Right hindlimb (tissue), 1 donor: ENCODE data around the gene ZSCAN20.
A peak's percentile ranks its signal among the peaks of the same experiment; 100 is the strongest.

Experiments used
- DNase-seq: peaks from one replicate; pipeline ENCODE4 v3.0.0-alpha.2; 2018

Gene ZSCAN20

DNA sequence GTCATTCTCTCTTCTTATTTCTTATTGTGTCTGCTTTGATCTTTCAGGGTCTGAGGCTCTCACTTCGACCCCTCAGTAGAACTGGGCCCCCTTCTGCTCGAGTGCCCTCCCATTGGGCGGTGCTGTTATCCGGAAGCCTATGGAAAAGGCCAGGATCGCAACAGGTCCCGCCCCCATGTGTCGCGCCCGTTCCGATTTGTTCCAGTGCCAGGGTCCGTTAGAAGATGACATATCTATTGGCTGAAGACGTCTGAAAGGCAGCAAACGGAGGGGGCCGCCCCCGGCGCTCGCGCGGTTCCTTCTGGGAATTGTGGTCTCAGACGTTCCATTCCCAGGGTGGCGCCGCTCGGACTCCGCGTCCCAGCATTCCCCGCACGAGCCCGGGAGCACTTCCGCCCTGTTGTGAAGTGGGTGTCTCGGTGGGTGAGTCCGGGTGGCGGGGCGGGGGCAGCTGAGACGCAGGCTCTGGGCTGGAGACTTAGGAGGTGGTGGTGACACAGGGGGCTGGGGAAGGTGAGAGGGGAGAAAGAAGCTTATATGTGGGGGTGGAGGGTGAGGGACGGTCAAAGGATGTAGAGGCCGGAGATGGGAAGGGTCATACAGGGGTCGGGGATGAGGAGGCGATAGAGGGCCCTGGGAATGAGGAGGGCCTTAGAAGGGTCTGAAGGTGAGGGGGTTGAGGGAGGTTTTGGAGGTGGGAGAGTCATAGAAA lies at the start of gene ZSCAN20:
Gene ZSCAN20 (plus strand): TSS at position 377 of the 712 bp plus-strand sequence. CDS start 6,644 bp downstream, outside the sequence.
- peak; percentile 99 for DNase-seq

DNA sequence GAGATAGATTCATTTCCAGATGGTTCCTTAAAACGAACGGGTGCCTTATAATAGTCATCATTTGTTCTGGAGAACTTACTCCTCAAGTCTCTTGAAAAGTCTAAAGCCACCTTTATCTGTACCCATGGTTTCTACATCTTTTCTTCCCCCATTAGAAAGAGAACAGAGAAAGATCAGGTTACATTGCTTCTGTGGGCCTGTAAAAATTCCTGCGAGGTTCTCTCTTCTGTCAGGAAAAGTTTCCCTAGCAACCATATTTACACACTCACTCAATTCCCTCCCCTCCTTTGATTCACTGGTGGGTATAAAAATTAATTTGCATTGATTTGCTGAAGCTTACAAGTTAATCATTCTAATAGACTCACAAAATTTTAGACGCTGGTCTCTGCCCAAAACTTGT lies 48.2 kb upstream of the ZSCAN20 start:
- DNase-seq, result no peak

DNA sequence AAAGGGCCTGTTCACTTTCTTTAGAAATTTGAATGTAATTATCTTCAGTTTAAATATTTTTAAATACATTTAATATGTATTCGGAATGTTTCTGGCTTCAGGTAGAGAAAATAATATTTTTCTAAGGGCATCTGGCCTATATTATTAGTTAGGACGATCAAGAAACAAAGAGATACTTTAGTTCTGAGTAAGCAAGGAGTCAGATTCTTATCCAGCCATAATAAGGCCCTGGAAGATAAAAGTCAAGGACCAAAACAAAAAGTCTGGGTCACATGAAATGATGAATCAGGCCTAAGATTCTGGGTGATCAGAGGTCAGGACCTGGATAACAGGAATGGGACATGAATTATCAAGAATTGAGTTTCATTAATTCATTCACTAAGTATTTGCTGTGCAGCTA lies 47.8 kb upstream of the ZSCAN20 start:
- no peak for DNase-seq

DNA sequence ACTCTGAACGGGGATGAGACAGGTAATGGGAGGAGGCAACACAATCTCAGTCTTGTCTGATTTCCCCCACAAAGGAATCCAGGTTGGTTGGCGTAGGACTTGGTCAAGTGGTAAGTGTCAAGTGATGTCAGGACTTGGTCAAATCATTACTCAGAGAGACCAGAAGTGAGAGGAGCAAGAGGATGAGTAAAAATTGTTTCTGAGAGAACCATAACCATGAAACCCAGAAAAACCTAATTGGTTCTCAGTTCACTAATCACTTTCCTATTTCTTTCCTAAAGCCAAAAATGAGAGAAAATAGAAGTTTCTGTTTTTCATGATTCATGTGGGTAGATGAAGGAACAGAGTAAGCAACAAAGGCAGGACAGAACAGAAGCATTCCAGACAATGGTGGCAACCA lies 46.5 kb upstream of the ZSCAN20 start:
- DNase-seq, result no peak

DNA sequence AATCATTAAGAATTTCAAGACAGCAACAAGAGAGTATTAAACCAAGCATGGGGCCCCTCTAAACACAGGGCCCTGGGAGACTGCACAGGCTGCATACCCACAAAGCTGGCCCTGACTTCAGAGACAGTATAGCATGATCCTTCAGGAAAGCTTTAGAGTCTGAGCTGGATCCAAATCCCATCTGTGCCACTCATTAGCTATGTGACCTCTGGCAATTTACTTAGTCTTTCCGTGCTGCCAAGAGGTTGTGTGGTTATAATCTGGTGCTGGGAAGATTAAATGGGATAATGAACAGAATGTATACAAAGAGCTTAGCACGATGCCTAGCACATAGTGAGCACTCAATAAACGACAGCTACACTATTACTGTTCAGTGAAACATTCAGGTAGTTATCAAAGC lies 45.5 kb upstream of the ZSCAN20 start:
- no peak for DNase-seq

DNA sequence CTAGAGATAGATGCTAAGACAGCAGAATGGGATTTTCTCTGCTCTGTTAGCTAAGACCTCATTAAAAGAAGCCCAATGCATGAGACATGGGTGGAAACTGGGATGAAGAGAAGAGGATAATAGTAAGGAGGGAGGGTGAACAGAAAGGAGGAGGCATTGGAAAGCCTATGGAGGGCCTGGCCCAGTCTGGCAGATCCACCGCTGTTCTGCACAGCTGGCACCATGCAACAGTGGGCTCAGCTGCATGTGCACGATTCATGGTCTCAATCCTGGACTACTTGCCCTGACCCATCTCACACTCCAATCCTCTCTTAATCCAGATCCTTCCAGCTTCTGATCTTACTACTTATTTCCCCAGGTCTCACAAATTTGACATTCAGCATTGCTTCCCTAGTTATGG lies 43.8 kb upstream of the ZSCAN20 start:
- no peak for DNase-seq

DNA sequence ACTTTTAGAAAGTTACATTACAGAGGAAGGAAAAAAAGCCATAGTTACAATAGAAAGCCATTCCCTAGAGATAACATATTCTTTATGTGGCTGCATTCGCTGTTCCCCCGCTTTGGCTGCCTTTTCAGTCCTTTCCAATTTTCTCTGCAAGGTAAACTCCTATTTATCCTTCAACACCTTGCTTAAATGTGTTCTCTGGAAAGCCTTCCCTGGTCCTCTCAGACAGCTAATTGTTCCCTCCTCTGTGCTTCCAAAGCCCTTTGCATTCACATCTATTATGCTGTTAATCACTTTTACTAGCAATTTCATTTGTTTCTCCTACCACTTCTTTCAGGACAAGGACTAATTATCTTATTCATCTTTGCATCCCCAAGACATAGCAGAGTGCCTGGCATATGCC lies 43.1 kb upstream of the ZSCAN20 start:
- no peak for DNase-seq

DNA sequence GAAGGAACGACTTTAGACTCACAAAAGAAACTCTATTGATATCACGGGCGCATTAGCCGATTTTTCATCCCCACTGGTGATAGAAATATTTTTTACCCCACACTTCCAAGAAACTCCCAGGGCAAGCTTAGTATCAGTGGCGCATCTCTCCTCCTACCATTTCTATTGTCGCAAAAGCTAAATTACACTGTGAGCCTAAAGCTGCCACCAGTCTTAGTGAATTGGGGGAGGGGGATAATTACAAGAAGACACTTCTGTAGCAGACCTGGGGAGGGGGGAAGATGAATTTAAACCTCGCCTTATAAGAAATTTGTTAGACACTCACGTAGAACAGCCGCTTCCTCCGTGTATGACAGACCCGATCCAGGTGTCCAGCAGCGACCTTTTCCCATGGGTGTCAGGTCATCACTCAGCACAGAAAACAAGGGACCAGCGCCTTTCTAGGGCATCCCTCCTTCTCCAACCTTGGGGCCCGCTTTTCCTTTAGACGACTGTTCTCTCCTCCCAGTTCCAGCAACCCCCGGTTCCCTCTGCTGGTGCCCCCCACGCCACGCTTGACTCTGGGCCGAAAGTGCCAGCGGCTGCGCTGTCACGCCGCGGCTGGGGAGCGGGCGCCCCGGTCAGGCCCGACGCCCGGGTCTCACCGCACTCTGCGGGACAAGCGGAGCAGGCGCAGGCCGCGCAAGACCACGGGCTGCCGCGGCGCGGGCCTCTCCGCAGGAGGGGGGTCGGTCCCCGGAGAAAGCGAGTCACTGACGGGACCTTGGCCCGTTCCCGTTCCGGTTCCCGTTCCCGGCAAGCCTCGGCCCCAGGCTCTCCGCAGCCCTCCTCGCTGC lies 42.4 kb upstream of the ZSCAN20 start:
- DNase-seq, result peak; percentile 45

DNA sequence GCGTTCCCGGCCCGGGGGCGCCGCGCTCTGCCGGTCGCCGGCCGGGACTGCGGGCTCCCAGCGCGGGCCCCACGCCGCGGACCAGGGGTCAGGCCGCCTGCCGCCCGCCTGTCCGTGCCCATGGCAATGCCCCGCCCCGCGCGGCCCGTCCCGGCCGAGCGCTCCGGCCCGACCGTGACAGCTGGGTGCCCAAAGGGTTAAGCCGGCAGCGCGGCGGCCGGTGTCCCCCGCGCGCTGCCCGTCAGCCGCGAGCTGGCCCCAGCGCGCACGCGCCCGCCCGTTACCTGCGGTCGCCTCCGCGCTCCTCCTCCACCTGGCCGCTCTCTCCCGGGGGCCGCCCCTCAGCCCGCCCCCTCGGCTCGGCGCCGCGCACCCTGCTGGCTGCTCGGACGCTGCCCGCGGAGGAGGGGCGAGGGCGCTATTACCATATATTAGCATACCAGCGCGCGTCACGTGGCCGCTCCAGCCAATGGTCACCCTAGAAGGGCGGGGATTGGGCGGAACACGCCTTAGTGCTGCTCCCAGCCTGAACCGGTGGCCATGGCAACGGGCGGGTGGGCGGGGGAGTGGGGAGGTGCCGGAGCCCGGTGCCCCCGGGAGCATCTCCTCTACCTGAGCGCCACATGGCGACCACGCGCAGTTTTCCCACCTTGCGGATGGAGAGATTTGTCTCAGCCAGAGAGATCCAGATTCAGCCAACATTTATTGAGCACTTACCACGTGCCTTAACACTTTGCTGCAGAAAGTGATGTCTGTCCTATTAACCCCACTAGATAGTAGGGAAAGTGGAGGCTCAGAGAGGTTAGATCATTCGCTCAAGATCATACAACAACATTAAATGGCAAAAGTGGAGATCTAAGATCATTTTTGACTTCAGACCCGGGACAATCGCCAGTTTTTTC lies 41.5 kb upstream of the ZSCAN20 start, which contains the start of gene PHC2:
Gene PHC2 (minus strand): TSS at position 404 of the 902 bp plus-strand sequence. CDS start 55,556 bp downstream, outside the sequence.
- peak; percentile 98 for DNase-seq

DNA sequence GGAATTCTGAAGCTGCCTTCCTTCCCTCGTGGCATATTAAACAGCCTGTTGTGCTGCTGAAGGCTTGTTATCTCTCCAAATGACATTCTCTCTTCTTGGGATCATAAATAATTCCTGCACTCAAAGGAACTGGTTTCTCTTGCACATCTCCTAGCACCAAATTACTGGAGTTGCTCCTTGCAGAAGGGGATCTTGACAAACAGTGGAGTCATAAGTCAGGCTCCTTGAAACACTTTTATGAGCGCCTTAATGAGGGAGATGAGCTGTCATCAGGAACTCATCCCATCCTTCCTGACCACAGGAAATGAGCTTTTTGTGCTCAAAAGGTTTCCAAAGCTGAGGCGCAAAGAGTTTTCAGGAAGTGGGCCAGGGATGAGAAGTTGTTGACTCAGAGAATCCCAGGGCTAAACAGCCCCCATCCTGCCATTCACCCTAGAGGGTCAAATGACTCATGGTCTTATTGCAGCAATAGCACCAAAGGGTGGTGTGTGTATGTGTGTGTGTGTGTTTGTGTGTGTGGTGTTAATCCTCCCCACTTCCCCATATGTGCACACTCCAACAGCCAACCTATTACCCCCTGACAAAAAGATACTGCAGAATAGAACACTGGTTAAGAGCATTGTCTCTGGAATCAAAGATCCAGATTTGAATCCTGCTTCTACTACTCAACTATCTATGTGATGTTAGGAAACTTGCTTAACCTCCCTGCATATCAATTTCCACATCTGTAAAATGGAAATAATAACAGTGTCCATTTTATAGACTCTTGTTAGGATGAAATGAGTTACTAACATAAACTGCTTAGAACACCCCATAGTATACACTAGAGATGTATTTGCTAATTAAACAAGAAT lies 38.7 kb upstream of the ZSCAN20 start:
- peak; percentile 42 for DNase-seq

DNA sequence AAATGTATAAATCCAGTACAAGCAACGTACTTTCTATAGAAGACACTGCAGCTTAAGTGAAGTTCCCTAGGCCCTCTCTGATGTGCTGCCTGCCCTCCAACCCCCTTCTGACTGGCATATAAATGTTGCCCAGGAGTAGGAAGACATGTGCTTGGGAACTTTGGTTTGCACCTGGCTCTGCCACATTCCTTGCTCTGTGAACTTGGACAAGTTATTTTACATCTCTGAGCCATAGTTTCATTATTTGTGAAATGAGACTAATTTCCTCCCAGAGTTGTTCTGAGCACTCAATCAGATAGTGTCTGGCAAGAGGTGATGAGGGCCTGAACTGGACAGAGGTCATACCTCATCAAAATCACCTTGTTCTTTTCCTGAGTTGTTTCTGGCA lies 38.1 kb upstream of the ZSCAN20 start:
- DNase-seq, result no peak

DNA sequence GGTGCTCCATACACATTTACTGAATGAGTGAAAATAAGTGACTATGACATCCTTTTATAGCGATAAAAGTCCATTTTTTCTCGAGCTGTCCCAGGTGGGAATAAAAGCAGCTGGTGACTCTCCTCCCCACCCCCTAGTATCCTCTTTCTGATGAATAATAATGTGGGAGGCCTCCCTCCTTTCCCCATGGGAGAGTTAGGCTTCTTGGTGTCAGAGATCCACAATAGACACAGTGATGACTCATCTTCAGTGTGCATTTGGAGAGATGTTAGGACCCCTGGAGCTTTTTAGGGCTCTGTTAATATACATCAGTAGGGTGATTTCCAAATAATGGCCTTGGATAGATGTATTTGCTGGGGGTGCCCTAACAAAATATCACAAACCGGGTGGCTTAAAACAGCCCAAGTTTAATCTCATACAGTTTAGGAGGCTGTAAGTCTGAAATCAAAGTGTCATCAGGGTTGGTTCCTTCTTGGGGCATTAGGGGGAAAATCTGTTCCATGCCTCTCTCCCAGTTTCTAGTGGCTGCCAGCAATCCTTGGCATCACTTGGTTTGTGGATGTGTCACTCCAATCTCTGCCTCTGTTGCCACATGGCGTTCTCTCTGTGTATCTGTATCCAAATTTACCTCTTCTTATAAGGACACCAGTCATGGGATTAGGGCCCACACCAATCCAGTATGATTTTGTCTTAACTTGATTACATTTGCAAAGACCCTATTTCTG lies 37.2 kb upstream of the ZSCAN20 start:
- DNase-seq, result no peak

DNA sequence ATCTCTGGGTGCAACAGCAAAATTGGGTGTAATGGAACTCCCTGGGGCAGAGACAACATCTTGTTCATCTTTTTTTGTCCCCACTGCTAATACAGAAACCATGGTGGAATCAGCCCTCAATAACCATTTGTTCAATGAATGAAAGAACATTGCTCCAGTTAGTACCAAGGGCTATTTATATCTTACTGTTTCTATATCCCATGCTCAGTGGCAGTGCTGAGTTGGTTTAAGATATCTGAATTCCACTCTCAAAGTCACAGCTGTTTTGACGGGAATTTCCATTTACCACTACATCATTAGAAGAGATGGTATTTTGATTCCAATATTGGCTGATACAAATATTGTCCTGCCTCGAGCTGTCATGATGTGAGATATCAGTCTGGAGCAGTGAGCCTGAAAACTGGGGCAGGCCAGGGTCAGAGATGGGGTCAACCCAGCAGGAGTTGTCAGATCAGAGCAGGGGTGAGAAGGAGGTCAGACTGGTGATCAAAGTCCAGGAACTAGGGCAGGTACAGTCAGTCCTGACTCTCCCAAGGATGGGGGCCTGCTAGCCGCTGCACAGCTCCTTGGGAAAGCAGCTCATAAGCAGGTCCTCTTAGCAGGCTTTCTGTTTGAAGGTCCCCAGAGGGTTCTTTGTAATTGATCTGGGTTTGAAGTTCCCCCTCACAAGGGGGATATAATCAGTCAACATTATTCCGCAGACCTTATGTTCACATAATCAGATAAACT lies 35.7 kb upstream of the ZSCAN20 start:
- DNase-seq, result no peak

DNA sequence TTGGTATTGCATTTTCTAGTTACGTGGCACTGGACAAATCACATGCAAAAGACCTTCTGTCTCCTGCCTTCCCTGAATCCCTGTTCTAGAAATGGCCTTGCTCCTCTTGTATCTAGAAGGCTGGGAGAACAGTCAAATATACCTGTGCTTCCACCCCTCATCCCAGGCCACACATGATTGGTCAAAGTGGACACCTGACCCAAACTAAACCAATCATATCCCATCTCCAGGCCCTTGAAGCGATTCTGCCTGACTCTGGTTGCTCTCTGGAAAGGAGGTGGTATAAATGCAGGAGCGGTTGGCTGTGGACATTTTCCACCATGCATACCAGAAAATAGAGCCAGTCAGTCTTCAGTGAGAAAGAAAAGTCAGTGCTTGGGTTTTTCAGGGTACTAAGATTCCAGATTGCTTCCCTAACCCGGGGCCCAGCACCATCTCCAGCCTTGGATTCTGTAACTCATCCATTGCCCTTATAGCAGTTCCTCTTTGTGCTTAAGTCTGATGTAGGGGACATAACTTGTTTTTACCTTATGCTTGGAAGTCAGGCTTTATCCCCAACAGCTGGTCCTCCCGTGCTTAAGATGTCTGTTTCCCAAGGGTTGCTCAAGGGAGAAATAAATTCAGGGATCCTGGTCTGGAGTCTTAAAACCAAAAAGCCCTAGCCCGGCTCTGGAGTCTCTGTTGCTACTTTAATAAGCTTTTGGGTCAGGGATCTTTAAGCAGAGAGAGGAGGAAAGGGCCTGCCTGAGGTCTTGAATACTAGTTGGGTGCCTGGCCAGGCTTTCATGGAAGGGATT lies 33.9 kb upstream of the ZSCAN20 start:
- DNase-seq, result no peak

DNA sequence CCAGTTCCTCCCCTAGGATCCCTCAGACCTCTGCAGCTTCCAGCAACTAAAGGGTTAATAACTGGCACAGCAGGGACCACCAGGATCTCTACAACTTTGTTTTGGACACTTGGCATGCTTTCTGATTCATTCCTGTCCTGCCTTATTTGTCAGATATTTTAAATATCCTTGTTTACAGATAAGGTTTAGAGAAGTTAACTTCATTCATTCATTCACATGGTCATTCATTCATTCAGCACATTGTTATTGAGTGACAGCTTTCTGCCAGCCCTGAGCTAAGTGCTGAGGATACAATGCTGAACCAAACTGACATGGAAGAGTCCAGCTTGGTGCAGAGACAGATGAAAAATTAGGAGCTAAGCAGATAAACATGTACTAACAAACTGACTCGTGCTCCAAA lies 32.8 kb upstream of the ZSCAN20 start:
- no peak for DNase-seq

DNA sequence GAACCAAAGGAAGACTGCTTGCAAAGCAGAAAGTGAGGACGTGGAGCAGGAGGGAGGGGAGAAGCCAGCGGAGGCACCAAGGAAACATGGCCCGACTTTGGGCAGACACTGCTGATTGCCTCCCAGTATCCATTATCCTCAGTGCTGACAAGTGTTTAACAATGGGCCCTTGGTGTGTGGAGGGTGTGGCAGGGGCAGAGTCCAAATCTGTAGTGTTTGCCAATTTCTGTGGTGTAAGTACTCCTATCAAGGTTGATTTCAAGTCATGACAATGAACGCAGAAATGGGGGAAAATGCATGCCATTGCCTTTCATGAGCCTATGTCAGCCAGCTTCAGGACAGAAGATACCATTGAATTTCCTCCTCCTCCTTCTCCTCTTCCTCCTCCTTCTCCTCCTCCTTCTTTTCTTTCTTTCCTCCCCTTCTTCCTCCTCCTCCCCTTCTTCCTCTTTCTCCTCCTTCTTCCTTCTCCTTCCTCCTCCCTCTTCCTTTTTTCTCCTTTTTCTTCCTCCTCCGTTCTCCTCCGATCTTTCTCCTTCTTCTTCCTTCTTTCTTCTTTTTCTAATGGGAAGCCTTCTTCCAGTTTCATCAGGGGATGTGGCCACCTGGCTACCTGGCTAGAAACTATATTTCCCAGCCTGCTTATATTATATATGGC lies 31.2 kb upstream of the ZSCAN20 start:
- DNase-seq, result no peak

DNA sequence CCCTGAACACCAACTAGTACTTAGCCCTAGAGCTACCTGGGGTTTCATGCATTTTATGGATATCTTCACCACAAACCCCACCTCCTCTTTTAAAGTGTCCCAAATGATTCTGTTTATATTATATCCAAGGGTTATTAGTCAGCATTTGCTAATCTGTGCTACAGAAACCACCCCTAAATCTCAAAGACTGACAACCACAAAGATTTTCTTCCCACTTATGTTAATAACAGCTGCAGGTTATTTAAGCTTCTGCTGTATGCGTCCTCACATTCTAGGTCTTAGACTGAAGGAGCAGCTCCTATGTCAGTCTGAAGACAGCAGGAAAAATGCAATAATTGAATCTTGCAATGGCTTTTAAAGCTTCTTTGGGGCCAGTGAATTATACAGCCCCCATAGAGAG lies 30.3 kb upstream of the ZSCAN20 start:
- no peak for DNase-seq

DNA sequence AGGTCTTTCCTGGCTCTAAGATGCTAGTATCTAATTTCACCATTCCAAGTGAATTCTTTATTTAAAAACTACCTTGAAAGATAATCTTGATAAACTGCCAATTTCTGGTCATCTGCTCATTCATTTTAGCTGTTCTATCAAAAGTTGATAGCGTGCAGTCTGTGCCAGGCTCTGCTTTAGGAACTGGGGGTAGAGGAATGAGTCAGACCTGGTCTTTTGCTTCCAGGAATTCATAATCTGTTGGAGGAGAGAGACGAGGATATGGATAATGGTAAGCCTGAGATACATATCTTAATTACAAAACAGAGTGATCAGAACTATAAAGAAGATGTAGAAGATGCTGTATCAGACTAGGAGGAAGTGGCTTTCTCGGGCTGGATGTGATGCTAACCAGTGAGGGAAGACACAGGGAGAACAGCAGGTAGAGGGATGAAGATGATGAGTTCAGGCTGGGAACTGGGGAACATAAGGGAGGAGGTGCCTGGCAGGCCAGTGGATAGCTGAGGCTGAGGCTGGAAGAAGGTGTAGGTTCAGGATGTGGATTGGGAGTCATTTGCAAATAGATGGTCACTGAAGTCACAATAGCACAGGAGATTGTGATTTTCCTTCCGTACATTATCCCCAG lies 29.3 kb upstream of the ZSCAN20 start:
- no peak for DNase-seq

DNA sequence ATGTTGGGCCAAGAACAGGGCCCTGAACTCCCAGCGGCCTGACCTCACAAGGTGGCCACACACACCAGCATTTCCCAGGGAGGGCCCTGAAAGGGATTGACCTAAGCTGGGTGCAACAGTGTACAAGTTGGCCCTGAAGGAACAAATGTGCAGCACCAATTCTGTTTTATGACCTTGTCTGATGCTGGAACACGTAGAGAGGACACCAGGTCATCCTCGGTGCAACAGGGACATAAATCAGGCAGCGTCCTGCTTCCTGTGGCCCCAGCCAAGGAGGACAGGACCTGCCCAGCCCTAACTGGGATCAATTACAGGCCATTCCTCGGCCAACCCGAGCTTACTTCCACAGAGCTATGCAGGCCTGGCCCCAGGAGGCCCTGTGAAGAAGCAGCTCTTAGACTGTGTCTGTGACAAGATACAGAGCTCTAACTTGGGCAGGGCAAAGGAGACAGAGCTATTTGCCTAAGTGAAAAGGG lies 28.7 kb upstream of the ZSCAN20 start:
- DNase-seq, result no peak
